ENCODE results near the gene CHRNA7.
"Not testable (repeated sequence)": the region's sequence is repeated elsewhere in the genome, so short reads cannot be mapped to it uniquely, and the experiment has no call there.

The CHRNA7 gene

DNA sequence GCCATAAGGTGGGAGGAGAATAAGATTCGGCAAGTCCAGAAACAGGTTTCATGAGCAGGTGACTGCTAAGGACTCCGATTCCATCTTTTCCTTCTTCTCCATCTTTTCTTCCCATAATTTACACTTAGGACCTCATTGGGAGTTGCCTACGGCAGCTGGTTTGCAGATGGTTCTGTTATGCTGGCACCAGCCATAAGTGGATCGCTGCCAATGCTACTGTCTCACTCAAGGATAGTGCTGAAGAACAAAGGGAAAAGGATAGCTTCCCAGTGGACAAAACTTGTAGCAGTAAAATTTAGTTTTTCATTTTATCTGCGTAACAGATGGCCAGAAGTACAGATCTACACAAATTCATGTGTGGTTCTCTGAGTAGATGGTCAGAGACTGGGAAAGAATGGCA, 178.8 kb downstream of the CHRNA7 start:
- DNase-seq = not testable (repeated sequence)

DNA sequence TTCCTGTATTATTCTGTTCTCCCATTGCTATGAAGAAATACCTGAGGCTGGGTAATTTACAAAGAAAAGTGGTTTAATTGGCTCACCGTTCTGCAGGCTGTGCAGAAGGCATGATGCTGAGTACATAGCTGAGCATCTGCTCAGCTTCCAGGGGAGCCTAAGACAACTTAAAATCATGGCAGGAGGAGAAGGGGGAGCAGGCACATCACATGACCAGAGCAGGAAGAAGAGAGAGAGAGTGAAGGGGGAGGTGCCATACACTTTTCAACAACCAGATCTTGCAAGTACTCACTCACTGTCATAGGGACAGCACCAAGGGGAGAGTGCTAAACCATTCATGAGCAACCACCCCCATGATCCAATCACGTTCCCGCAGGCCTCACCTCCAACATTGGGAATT, 188.4 kb downstream of the CHRNA7 start:
- no peak for DNase-seq
